GM18517 (cell line): ENCODE results near the gene SEC11C.

Experiments
- ATAC-seq: cut with Tn5 transposase; IDR thresholded peaks from one replicate; pipeline ENCODE4 v1.9.1; 2021; ENCODE audit warnings: mild to moderate bottlenecking, moderate library complexity; ENCODE audit not compliant: unreplicated experiment

The SEC11C gene

DNA sequence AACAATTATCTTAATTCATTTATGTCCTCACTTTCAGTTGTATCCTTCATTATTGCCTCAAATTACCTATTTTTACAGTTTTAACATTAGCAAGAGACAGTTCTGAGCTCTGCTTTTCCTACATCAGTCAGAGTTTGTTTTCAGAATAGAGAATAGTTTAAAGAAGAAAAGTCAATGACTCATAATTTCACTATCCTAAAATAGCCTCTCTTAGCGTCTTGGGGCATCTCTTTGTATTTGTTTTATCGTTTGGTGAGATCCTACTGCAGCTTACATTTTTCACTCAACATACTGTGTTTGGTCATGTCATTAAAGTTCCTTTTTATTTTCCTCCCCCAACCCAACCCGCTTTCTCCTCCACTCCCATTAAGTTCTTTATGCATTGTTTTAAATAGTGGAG lies 3.8 kb downstream of the SEC11C start:
- ATAC-seq = no peak

DNA sequence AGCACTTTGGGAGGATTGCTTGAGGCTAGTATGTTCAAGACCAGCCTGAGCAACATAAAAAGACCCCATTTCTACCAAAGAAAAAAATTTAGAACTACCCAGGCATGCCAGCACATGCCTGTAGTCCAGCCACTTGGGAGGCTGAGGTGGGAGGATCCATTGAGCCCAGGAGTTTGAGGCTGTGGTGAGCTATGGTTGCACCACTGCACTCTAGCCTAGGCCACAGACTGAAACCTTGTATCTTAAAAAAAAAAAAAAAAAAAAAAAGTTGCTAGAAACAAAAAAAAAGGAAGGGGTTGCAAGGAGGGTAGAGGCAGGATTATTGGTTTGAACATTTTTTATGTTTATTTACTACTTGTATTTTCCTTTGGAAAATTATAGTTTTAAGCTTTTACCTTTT lies 4.8 kb downstream of the SEC11C start:
- no peak for ATAC-seq

DNA sequence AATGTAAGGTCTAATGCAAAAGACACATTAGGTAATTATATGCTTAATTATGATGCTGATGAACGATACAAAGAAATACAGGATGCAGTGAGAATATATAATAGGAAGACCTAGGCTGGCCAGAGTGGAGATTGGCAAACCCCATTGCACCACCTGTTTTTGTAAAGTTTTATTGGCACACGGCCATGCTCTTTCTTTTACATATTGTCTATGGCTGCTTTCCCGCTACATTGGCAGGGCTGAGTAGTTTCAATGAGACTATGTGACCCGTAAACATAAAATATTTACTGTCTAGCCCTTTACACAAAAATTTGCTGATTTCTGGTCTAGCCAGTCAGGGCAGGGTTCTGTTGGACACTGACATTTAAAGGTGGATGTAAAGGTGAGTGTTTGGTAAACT lies 5.4 kb downstream of the SEC11C start:
- ATAC-seq = no peak

DNA sequence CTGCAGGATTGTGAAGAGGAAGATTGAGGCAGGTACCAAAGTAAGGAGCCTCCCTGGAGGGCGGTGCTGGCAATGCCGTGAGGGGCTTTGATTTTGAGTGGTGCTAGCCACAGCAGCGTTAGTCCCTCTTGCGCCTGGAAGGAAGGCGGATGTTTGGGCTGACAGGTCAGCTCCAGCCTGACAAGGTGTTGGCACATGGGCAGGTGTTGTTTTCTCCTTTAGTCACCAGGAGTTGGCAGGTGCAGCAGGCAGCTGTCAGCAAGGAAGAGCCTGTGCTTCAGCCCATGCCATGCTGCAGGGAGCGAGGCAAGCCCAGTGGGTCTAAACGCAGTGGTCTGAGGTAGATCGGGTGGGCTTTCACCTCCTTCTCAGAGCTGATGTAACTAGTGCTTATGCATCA lies 8.5 kb downstream of the SEC11C start:
- ATAC-seq = no peak

DNA sequence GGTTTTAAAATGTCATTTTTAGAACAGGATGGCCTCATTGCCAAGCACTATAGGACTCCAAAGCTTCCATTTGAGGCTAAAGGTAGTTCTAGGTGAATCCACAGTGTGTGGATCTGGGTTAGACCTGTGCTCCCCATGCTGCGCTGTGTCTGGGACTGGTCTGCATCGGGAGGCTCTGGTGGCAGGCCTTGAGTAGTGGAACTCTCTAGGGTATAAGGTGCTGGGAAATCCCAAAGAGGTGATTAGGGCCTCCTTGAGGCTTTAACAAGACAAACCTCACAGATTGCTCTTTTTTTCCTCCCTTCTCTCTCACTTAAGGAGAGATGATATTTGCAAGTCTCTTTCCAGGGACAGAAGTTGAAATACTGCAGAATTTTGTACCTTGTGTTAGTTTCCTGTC lies 9.3 kb downstream of the SEC11C start:
- no peak for ATAC-seq

DNA sequence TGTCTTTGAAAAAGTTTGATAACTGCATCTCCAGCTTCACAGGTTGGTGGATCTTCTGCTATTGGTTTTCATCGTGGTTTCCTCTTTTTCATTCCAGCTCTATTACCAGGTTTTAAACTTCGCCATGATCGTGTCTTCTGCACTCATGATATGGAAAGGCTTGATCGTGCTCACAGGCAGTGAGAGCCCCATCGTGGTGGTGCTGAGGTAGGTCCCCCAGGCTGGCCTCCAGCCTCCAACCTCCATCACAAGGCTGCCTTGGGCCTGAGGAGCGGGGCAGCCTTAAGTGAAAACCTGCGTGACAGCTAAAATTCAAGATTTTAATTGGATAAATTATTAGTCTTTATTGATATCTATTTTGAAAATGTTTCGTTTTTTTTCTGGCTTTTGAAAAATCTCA lies 9.7 kb downstream of the SEC11C start:
- ATAC-seq = no peak

DNA sequence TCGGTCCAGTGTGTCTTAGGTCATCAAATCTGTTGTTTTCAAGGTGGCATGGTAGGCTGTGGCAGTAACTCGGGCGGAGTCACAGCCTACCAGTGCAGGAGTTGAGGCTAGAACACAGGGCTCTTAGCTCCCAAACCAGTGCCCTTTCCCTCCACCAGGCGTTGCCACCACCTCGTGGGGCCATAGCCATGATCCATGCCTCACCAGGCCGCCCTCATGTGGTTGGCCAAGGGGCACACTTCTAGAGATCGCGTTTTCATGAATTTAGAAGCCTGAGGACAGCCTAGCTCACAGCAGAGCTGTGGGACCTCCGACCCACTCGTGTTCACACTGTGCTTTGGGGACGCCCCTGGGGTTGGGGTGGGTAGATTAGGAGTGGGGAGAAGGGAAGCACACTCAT lies 10.6 kb downstream of the SEC11C start:
- no peak for ATAC-seq

DNA sequence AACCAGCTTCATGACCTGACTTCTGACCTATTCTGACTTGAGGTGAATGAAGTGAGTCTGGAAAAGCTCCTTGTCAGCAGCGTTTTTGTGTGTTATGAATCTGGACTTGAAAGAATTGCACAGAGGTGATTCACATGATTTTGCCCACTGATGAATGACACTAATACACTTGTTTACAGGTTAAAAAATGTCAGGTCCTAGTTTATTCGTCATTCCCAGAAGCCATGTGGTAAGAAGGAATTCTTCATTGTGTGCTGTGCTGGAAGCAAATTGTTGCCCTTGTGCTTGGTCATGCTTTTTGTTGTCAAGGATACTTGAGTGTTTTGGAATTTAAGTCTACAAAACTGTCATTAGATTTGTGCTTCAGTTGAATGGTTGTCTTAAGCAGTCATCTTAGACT lies 15.5 kb downstream of the SEC11C start:
- ATAC-seq = no peak

DNA sequence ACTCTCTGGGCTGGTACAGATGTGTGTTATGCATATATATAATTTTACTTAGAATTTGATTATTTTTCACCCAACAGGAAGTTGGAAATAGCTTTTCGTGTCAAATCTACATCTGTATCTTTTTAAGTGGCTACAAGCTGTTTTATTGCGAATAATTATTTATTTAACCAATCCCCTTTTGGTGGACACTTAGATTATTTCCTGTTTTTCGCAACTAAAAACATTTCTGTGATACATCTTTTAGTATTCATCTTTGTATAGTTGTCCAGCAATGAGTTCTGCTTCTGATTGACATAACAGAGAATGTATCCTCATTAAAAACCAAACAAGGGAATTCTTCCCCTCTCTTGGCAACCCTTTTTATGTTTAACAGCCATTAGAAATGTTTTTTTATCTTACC lies 16.6 kb downstream of the SEC11C start:
- no peak for ATAC-seq

DNA sequence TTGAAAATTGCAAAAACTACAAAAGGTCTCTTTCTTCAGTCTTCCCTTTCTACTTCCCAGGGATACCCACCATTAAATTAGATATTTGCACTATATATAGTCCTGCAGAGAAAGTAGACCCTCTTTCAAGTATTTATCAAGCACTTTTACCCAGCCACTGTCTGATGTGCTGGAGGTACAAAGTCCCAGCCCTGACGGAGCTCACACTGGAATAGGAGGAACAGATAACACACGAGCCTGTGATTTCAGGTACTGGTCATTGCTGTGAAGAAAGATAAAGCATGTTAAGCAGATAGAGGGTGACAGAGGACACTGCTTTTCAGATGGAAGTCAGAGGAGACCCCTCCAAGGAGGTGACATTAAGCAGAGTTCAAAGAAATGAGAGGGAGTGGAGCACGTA lies 19.6 kb downstream of the SEC11C start:
- no peak for ATAC-seq

DNA sequence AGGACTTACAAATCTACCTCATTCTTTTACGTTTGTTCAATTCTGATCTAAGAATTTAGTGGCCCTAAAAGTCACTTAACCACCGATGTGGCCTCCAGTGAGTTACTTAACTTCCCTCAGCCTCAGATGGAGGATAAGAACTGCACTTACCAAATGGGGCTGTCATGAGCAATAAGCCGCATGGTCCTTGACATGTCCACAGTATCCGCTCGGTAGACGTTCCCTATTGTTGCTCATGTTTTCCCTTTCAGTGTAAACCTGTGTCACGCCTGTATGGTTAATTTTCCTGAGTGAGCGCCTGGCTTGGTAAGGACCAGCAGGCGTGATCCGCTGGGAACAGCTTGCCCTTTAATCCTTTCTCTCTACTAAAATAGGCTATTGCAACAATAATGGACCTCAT lies 20.3 kb downstream of the SEC11C start:
- no peak for ATAC-seq

DNA sequence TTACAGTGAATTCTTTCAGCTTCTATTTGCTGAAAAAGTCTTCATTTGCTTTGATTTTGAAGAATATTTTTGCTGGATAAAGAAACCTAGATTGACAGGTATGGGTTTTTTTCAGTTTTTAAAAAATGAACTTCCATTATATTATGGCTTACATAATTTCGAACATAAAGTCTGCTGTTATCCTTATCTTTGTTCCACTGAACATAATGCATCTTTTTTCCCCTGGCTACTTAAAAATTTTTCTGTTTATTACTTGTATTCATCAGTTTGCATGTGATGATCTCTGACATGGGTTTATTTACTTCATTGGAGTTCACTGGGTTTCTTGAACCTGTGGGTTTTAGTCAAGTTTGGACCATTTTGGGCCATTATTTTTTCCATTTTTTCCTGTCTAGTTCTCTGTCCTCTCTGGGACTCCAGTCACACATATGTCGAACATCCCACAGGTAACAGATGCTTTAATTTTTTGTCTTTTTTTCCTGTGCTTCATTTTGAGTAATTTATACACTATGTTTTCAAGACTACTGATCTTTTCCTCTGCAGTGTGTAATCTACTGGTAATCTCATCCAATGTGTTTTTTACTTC lies 33.1 kb downstream of the SEC11C start:
- no peak for ATAC-seq

DNA sequence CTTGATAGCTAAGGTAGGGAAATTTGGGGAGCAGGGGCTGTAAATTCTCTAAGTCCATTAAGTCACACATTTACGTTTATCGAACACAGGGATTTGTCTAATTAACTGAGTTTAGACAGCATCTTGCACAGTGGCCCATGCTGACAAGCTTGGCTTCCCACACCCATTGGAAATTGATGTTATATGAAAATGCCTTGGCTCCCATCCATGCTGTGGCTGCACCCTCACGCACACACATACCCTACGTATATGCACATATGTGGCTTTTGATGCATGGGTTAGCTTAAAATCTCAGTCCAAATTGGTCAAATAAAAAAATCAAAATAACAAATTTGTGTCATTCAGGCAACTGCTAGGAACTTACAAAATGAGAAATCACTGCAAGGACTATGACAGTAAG lies 37.8 kb downstream of the SEC11C start:
- ATAC-seq = no peak

DNA sequence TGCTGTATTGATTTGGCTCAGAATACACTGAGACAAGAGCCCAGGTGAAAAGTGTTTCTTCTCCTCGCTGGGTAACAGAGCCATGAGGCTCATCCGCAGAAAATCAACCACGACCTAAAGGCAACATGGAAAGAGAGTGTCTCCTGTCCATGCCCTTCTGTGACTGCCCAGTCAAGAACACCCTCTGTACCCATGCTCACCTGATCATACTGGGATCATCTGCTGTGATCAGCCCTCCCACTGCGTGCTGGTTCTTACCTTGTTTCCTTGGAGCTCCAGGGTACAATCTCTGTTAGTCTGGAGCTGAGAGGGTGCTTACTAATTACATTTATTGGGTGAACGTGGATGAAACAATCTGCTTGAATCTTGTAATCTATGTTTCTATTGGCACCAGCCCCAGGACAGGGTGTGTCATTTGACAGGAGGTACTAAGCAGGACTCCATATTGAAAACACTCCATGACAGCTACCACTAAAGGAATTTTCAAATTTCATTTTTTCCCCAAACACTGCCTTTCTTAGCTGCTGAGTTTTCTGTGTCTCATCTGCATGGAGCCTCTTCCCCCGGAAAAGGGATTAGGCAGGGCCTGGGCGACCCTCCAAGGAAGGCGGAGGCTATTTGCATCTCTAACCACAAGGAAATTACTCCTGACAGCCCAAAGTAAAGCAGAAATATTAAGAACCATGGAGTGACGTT lies 40.6 kb downstream of the SEC11C start:
- ATAC-seq = no peak

DNA sequence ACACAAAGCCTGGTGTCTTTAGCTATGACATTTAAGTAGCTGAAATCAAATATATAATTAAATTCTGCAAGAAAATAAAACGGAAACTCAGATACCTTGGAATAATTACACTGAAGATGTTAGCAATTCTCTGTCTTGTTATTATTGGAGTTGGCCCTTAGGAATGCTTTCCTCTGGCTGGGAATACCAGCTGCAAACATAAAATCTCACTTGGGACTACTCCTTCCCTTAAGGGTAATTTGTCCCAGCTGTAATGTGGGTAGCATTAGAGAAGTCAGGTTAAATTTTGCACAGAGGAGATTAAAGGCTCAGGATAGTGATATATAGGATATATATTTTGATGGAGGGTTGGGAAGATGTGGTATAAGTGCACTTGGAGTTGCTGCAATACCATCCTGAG lies 43.0 kb downstream of the SEC11C start:
- no peak for ATAC-seq

DNA sequence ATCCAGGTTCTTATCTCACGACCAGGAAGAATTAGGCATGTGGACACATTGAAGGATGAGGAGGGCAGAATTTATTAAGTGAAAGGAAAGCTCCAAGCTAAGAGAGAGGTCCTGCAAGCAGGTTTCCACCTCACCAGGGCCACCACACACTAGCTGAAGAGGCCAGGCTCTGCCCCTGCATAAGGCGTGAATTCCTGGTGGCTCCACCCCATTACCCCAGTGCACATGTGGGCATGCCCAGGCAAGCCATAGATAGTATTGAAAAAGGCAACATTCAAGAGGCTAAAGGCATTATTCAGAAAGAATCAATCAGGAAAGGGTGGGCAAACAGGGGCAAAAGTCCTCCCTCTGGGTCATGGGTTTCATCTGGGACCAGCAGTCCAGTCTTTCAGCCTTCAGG lies 49.3 kb downstream of the SEC11C start:
- ATAC-seq = no peak

DNA sequence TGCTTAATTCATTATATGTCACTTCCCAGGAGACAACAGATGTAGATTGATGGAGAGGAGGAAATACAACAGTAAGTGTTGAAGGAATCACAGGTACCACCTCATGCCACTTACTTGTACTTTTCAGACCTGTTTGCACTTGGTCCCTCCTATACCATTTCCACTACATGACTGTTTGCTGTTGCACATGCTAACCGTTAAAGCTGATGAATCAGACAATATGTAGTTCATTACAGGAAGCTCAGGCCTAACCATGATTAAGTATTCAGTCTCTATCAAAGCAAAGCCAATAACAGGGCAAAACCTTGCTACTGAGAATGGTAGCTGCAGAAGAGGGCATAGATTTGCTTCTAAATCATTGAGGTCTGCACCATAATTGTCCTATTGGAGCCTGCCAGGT lies 50.1 kb downstream of the SEC11C start:
- ATAC-seq = no peak

DNA sequence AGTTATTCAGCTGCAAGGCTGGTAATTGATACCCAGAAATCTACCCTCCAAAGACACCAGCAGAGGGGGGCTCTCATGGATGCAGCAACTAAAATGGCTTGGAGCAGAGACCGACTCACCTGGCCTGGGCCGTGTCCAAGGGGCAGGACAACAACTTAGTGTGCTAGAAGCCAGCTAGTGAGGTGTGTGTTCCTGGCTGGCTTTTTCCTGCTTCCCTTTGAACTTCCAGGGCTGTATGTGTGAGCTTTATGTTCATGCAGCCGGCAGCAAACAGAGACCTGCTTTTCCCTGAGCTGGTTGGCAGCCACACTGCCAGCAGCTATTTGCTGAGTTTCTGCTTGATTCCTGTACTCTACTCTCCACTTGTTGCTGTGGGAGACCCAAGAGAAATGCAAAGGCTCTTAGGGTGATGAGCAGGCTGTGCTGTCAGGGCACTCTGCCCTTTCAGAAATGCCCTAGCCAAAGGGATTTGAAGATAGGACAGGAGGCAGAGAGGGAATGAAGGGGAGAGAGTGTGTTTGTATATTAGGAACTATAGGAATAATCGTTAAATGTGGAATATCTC lies 56.6 kb downstream of the SEC11C start:
- no peak for ATAC-seq

DNA sequence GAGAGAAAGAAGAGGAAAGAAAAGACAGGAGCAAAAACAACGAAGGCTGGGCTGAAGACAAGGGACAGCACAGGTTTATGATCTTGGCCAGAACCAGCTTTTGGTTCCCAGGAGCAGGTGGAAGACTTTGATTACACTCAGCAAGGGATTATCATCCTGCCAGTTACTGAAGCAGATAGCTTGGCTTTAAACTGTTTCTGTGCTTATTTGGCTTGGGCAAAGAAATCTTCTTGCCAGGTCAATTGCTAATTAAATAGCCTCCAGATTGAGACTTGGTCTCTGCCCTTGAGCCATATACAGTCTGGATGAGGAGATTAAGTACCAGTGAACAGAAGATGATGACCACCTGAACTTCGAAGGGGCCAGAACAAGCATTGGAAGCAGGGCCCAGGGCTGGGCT lies 58.0 kb downstream of the SEC11C start:
- no peak for ATAC-seq

DNA sequence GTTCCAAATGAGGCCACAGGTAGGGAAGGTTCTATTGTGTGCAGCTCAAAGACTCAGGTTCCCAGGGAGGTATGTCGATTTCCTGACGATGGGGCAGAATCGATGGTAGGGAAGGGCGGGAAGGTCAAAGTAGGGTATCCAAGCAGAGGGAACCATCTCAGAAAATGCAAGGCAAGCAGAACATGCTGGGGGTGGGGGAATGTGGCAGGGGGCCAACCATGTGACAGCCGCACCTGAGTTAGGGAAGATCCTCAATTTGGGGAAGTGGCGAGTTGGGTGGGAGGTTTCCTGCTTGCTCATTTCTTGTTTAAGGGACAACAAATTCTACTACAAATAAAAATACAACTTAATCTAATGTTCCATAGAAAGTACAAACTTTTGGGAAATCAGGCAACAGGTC lies 58.5 kb downstream of the SEC11C start:
- ATAC-seq = no peak

DNA sequence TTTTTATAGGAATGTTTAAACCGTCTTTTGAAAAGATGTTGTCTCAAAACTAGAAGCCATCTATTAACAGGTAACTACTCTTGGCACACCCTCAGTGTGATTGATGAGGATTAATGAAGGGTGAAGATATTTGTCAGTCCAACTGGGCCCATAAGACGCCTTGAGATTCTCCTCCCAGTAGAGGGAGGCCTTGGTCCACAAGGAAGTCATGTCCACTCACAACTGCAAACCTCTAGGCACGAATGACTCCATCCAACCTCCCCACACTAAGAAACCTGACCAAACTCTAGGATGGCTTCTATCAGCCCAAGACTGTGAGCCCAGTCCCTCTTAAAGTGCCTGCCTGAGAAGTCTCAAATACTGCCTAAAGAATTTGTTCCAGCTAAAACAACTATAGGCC lies 61.1 kb downstream of the SEC11C start:
- no peak for ATAC-seq

DNA sequence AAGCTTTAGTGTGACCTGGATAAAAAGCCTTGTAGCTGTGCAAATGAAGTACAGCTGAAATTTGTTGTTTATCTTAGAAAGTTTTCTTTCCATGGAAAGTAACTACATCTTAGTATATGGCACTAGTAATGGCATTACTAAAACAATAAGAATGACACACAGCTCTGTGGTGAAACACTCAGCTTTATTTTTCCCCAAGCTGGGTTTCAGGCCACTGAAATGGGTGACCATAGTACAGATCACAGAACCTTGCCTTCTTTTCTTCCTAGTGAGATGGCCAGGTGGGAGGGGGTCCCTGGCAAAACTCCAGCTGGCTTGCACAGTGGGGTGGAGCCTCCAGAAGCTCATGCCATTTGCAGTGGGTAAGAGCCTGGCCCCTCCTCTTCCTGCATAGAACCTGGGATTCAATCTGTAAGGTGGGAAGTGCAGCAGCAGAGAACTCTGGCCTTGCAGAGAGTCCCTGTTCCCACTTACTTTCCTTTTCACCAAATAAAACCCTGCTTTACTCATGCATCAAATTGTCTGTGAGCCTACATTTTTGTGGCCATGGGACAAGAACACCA lies 62.7 kb downstream of the SEC11C start:
- ATAC-seq = no peak

DNA sequence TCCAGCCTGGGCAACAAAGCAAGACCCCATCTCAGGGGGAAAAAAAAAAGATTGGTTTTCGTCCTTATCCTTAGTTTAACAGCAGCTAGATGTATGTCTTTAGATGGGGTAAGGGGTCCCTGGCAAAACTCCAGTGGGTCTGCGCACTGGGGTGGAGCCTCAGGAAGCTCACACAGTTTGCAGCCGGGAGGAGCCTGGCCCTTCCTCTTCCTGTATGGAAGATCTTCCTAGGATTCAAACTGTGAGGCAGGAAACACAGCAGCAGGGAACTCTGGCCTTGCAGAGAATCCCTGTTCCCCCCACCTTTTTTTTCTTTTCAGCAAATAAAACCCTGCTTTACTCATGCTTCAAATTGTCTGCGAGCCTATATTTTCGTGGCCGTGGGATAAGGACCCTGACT lies 67.8 kb downstream of the SEC11C start:
- no peak for ATAC-seq
